ENCODE measurements around the gene DDX59. TPM values are rescaled to one million over a fixed set of nuclear protein-coding genes. Genes with fewer than 3 reads are reported as not detected.
"Not testable (repeated sequence)": the region's sequence is repeated elsewhere in the genome, so short reads cannot be mapped to it uniquely, and the experiment has no call there.

Gene DDX59
- total RNA-seq, 2 donors from 2014 or later, result 26.5 to 35.8 TPM

DNA sequence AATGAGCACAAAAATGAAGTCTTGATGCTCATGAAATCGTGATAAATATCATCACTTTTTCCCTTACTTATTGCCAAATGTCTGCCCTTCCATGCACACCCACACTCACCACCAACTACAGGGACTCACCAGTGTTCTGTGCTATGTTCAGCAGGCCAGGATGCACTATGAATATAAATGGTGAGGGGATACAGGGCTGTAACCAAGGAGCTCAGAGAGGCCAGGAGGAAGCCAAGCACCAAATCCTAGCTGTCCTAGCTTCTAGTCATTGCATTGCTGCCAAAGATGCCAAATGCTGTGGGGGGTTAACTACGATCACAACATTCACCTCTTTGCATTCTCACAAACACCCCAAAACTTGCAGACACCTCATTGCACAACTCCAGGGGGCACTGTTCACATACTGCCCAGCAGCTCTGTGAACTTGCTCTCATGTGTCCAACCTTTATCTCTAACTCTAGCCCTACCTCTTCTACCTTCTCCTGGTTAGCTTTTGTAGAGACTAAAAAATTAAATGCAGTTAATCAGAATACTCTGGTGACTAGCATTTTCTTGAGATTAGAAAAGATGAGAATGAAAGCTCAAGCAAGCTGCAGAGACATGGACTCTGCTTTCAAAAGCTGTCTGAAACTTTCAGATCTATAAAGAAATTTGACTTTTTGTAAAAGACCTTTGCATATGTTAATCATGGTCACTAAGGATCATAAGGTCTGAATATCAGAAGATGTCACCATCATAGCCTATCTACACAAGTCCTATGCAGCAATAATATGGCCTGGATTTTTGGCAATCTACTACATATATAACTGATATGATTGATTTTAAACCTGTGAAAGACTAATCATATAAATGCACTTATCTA is 35.2 kb downstream of the DDX59 start:
- Mint-ChIP-seq H3K36me3 (ENCODE audit: insufficient read depth in 2 of 2) (no peaks in the 10 kb centered on the region), H3K9me3 (no peaks in the 10 kb centered on the region), H3K4me3 (no peak overlapping the region), H3K27me3 (ENCODE audit: low read depth) (peaks cover 6% of the 10 kb centered on the region), H3K4me1 (ENCODE audit: low read depth) (peaks cover 2% of the 10 kb centered on the region), H3K27ac (no peak overlapping the region)
- no peak for DNase-seq
- ATAC-seq (replicated peaks in 1 of 2), result no peak

DNA sequence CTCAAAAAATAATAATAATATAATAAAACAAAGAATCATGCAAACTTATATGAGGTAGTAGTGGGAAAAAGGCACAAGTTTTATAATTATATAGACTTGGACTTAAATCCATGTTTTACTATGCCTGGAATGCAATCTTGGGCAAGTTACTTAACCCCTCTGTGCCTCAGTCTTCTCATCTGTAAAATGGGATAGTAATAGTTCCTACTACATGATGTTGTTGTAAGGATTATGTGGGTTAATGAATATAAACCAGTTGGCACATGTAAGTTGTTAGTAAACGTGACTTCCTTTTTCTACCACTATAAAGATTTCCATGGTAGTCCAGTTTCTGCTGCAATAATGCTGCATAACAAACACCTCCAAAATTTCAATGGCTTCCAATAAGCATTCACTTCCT is 38.3 kb downstream of the DDX59 start:
- Mint-ChIP-seq H3K9me3 (no peaks in the 10 kb centered on the region), H3K4me3 (no peak overlapping the region), H3K4me1 (ENCODE audit: low read depth) (peaks cover 22% of the 10 kb centered on the region), H3K27ac (no peak overlapping the region), H3K27me3 (ENCODE audit: low read depth) (peaks cover 17% of the 10 kb centered on the region), H3K36me3 (ENCODE audit: insufficient read depth in 2 of 2) (no peaks in the 10 kb centered on the region)
- no peak for DNase-seq
- no peak for ATAC-seq (replicated peaks in 1 of 2)

GRCh38 chr1:200630515-200630899 is 39.2 kb downstream of the DDX59 start:
- not testable (repeated sequence) for H3K4me3 Mint-ChIP-seq; H3K27ac Mint-ChIP-seq; H3K36me3 Mint-ChIP-seq (ENCODE audit: insufficient read depth in 2 of 2); H3K9me3 Mint-ChIP-seq; DNase-seq; ATAC-seq (replicated peaks in 1 of 2)
- Mint-ChIP-seq H3K27me3 (ENCODE audit: low read depth) (peaks cover 17% of the 10 kb centered on the region), H3K4me1 (ENCODE audit: low read depth) (peaks cover 31% of the 10 kb centered on the region)

DNA sequence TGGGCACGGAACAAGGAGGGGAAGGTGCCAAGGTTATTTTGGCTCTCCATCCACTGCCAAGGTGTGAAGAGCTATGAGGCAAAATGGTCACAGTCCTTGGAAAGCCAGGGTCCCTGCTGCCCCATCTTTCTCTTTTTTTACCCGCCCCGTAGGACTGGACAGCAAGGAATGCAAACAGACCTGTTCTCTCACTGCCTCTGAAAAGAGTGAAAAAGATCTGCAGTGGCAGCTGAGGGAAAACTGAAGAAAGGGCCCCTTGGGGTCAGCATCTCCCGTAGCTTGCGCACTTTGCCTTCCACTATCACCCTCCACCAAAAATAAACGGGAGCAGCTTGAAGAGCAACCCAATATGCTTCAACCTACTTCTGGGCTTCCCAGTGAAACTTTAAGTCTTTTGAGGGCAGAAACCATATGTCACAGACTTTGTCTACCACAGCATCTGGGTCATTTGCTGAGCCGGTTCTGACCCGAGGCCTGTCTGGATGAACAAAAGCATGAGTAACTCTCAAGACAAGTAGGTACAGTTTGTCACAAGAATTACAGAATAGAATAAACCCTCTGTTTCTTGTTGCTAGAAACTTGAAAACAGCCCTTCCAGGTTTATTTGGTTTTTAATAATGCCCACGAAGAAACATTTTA is 39.7 kb downstream of the DDX59 start:
- ATAC-seq (replicated peaks in 1 of 2), result no peak
- no peaks in the 10 kb centered on the region for H3K36me3 Mint-ChIP-seq (ENCODE audit: insufficient read depth in 2 of 2)
- no peak overlapping the region for H3K27ac Mint-ChIP-seq

GRCh38 chr1:200628223-200628881 is 41.4 kb downstream of the DDX59 start:
- H3K9me3 Mint-ChIP-seq, result no peaks in the 10 kb centered on the region
- H3K4me3 Mint-ChIP-seq, result peak overlapping the region; percentile 64 to 88
- peak overlapping the region; percentile 83 for H3K27ac Mint-ChIP-seq
- no peaks in the 10 kb centered on the region for H3K36me3 Mint-ChIP-seq (ENCODE audit: insufficient read depth in 2 of 2)
- DNase-seq (peak; percentile 46 to 55), ATAC-seq (replicated peaks in 1 of 2) (peak; percentile 75 to 79)
- peaks cover 17% of the 10 kb centered on the region for H3K27me3 Mint-ChIP-seq (ENCODE audit: low read depth)
- H3K4me1 Mint-ChIP-seq (ENCODE audit: low read depth), result peaks cover 48% of the 10 kb centered on the region

More for the DNA sequence above, 39.7 kb downstream of the DDX59 start:
- no peak overlapping the region for H3K4me3 Mint-ChIP-seq
- peaks cover 36% of the 10 kb centered on the region for H3K4me1 Mint-ChIP-seq (ENCODE audit: low read depth)
- no peaks in the 10 kb centered on the region for H3K9me3 Mint-ChIP-seq
- peaks cover 17% of the 10 kb centered on the region for H3K27me3 Mint-ChIP-seq (ENCODE audit: low read depth)
- no peak for DNase-seq

GRCh38 chr1:200627575-200628222 is 42.0 kb downstream of the DDX59 start:
- Mint-ChIP-seq H3K27ac (peak overlapping the region; percentile 83), H3K27me3 (ENCODE audit: low read depth) (peaks cover 17% of the 10 kb centered on the region), H3K9me3 (no peaks in the 10 kb centered on the region), H3K4me1 (ENCODE audit: low read depth) (peaks cover 48% of the 10 kb centered on the region), H3K36me3 (ENCODE audit: insufficient read depth in 2 of 2) (no peaks in the 10 kb centered on the region), H3K4me3 (peak overlapping the region; percentile 64 to 88)
- ATAC-seq (replicated peaks in 1 of 2) (no peak), DNase-seq (no peak)

- H3K4me3 Mint-ChIP-seq, result peak overlapping the region in 1 of 2 donors; percentile 52
- DNase-seq (no peak), ATAC-seq (replicated peaks in 1 of 2) (no peak)
- H3K27me3 Mint-ChIP-seq (ENCODE audit: low read depth), result peaks cover 17% of the 10 kb centered on the region
- H3K36me3 Mint-ChIP-seq (ENCODE audit: insufficient read depth in 2 of 2), result no peaks in the 10 kb centered on the region
- no peak overlapping the region for H3K27ac Mint-ChIP-seq
- peaks cover 48% of the 10 kb centered on the region for H3K4me1 Mint-ChIP-seq (ENCODE audit: low read depth)
- H3K9me3 Mint-ChIP-seq, result no peaks in the 10 kb centered on the region
Observed at GRCh38 chr1:200626853-200627534, 42.7 kb downstream of the DDX59 start.

DNA sequence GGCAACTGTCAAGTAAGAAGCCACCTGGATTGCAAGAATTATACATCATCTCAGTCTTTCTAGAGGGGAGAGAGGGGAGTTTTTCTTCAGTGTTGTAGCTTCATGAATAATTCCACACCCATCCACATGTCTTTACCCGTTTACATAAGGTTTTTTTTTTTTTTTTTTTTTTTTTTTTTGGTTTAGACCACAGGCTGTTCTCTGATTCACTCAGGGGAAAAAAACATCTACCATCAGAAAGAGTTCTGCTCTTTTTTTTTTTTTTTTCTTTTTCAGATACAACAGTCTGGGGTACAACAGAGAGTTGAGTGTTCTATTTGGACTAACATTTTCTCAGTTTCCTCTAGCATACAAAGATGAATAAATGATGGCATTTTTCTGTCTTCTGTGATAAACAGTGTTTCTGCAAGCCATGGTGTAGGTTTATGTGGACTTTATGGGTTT is 44.3 kb downstream of the DDX59 start:
- ATAC-seq (replicated peaks in 1 of 2) (peak; percentile 67 to 72), DNase-seq (no peak)
- Mint-ChIP-seq H3K4me3 (peak overlapping the region; percentile 31 to 41), H3K9me3 (no peaks in the 10 kb centered on the region), H3K36me3 (ENCODE audit: insufficient read depth in 2 of 2) (no peaks in the 10 kb centered on the region), H3K27me3 (ENCODE audit: low read depth) (peaks cover 17% of the 10 kb centered on the region), H3K4me1 (ENCODE audit: low read depth) (peaks cover 57% of the 10 kb centered on the region), H3K27ac (peak overlapping the region; percentile 100)

GRCh38 chr1:200624679-200625335 is 44.9 kb downstream of the DDX59 start:
- H3K4me3 Mint-ChIP-seq, result peak overlapping the region; percentile 31 to 41

GRCh38 chr1:200620273-200621131 is 49.2 kb downstream of the DDX59 start, which contains the start of gene KIF14:
TSS of gene KIF14 (minus strand) at chr1:200620751. CDS start at chr1:200618723, 2,028 bp downstream.
- Mint-ChIP-seq H3K27ac (peak within 1 kb of the TSS; percentile 89), H3K4me3 (peak within 1 kb of the TSS; percentile 96 to 97), H3K4me1 (ENCODE audit: low read depth) (peaks cover 49% of the 10 kb centered on the region), H3K36me3 (ENCODE audit: insufficient read depth in 2 of 2) (peaks cover 0 to 12% of the 10 kb centered on the region in 2 donors), H3K9me3 (no peaks in the 10 kb centered on the region), H3K27me3 (ENCODE audit: low read depth) (no peaks in the 10 kb centered on the region)
- DNase-seq (peak; percentile 94 to 96), ATAC-seq (replicated peaks in 1 of 2) (peak; percentile 89 to 92)

More at GRCh38 chr1:200624679-200625335, 44.9 kb downstream of the DDX59 start:
- Mint-ChIP-seq H3K4me1 (ENCODE audit: low read depth) (peaks cover 61% of the 10 kb centered on the region), H3K9me3 (no peaks in the 10 kb centered on the region), H3K27ac (peak overlapping the region; percentile 100), H3K27me3 (ENCODE audit: low read depth) (peaks cover 14% of the 10 kb centered on the region), H3K36me3 (ENCODE audit: insufficient read depth in 2 of 2) (no peaks in the 10 kb centered on the region)
- no peak for DNase-seq
- ATAC-seq (replicated peaks in 1 of 2), result peak; percentile 4 to 15

DNA sequence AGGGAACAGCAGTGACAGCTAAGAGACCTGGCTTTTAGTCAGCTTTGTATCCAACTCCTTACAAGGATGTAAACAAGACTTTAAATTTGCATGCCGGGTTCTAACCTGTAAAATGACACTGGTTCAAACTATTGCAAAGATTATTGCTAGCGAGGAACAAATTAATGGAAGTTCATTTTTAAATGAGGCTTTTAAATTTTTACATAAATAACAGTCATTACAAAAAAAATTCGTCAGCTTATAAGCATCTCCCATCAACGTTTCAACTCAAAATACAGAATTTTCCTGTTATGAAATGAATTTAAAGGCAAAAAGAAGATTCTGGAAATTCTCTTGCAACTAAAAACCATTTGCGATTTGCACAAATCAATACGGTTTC is 49.8 kb downstream of the DDX59 start:
- no peak for ATAC-seq (replicated peaks in 1 of 2)
- H3K4me1 Mint-ChIP-seq (ENCODE audit: low read depth), result peaks cover 43% of the 10 kb centered on the region
- H3K27me3 Mint-ChIP-seq (ENCODE audit: low read depth), result no peaks in the 10 kb centered on the region
- H3K4me3 Mint-ChIP-seq, result peak overlapping the region; percentile 96 to 97
- H3K27ac Mint-ChIP-seq, result peak overlapping the region; percentile 89
- no peak for DNase-seq
- peaks cover 0 to 12% of the 10 kb centered on the region in 2 donors for H3K36me3 Mint-ChIP-seq (ENCODE audit: insufficient read depth in 2 of 2)
- no peaks in the 10 kb centered on the region for H3K9me3 Mint-ChIP-seq

Measured in activated T-cell treated with anti-CD3 and anti-CD28 coated beads, Interleukin-2, amount 50 U/mL, for 72 hours (primary cell).